DMS114 treated with DMSO at 0.1 percent for 48 hours (cell line): Measurements from ENCODE around the gene MAP4K3.

ENCODE experiments used
- DNase-seq: peaks from one replicate; lab custom pipeline; 2025; ENCODE audit not compliant: unreplicated experiment; lab: John Stamatoyannopoulos, UW

The MAP4K3 gene

GRCh38 chr2:39447266-39448168 lies 10.4 kb upstream of the MAP4K3 start:
- DNase-seq, result no peak

- DNase-seq, result no peak
Observed at GRCh38 chr2:39445934-39446333, 8.8 kb upstream of the MAP4K3 start.

GRCh38 chr2:39443009-39443408 lies 5.9 kb upstream of the MAP4K3 start:
- DNase-seq, result no peak

GRCh38 chr2:39437522-39438296 lies 624 bp upstream of the MAP4K3 start:
- no peak for DNase-seq

- DNase-seq, result no peak
Observed at GRCh38 chr2:39435741-39436591, 1.1 kb downstream of the MAP4K3 start.

- DNase-seq, result no peak
Observed at GRCh38 chr2:39435234-39435633, 1.9 kb downstream of the MAP4K3 start.

GRCh38 chr2:39434233-39434897 lies 2.7 kb downstream of the MAP4K3 start:
- DNase-seq, result no peak

GRCh38 chr2:39433586-39434195 lies 3.4 kb downstream of the MAP4K3 start:
- no peak for DNase-seq

- DNase-seq, result no peak
Observed at GRCh38 chr2:39432701-39433100, 4.4 kb downstream of the MAP4K3 start.

GRCh38 chr2:39431592-39432316 lies 5.3 kb downstream of the MAP4K3 start:
- no peak for DNase-seq

GRCh38 chr2:39429746-39430145 lies 7.3 kb downstream of the MAP4K3 start:
- DNase-seq, result no peak

- no peak for DNase-seq
Observed at GRCh38 chr2:39424951-39425350, 12.1 kb downstream of the MAP4K3 start.

GRCh38 chr2:39422700-39423099 lies 14.4 kb downstream of the MAP4K3 start:
- no peak for DNase-seq

GRCh38 chr2:39421354-39421753 lies 15.7 kb downstream of the MAP4K3 start:
- DNase-seq, result no peak

- no peak for DNase-seq
Observed at GRCh38 chr2:39419282-39420223, 17.5 kb downstream of the MAP4K3 start.

- DNase-seq, result no peak
Observed at GRCh38 chr2:39418491-39418890, 18.6 kb downstream of the MAP4K3 start.

- no peak for DNase-seq
Observed at GRCh38 chr2:39416140-39416539, 20.9 kb downstream of the MAP4K3 start.

GRCh38 chr2:39413063-39413737 lies 23.9 kb downstream of the MAP4K3 start:
- no peak for DNase-seq
